IPS-18a (cell line): ENCODE results near the gene PTTG1.

Source experiments
- H3K27ac ChIP-seq: one replicate; pipeline ENCODE4 v1.5.1; 2013; ENCODE audit warnings: low read length
- H3K27me3 ChIP-seq: one replicate; pipeline ENCODE4 v1.6.1; 2013; ENCODE audit warnings: mild to moderate bottlenecking, low read length; ENCODE audit not compliant: control insufficient read depth, insufficient read depth
- H3K36me3 ChIP-seq: one replicate; pipeline ENCODE4 v1.6.1; 2013; ENCODE audit warnings: low read depth, low read length; ENCODE audit not compliant: control insufficient read depth
- H3K4me1 ChIP-seq: one replicate; pipeline ENCODE4 v1.6.1; 2013; ENCODE audit warnings: low read depth, low read length; ENCODE audit not compliant: control insufficient read depth
- H3K4me3 ChIP-seq: one replicate; pipeline ENCODE4 v1.5.1; 2013; ENCODE audit warnings: low read length
- H3K9ac ChIP-seq: one replicate; pipeline ENCODE4 v1.6.1; 2013; ENCODE audit warnings: mild to moderate bottlenecking, low read length, moderate library complexity
- H3K9me3 ChIP-seq: one replicate; pipeline ENCODE4 v1.6.1; 2013; ENCODE audit warnings: low read depth, low read length; ENCODE audit not compliant: control insufficient read depth

The PTTG1 gene

GRCh38 chr5:160478163-160478562 lies 56.5 kb downstream of the PTTG1 start:
- H3K27ac ChIP-seq, result no peak overlapping the region
- no peaks in the 10 kb centered on the region for H3K27me3 ChIP-seq
- no peak overlapping the region for H3K4me3 ChIP-seq
- no peaks in the 10 kb centered on the region for H3K36me3 ChIP-seq
- no peaks in the 10 kb centered on the region for H3K9me3 ChIP-seq
- peaks cover 22% of the 10 kb centered on the region for H3K4me1 ChIP-seq
- no peak overlapping the region for H3K9ac ChIP-seq
